WTC11 (cell line): ENCODE data around the gene MZF1. TPM values are rescaled to one million over a fixed set of nuclear protein-coding genes. Genes with fewer than 3 reads are reported as not detected.

Source experiments
- ATAC-seq: fragments of 200-7000 bp; cut with Tn5 transposase; 2 replicates; pipeline ENCODE4 v1.10.0; 2021; ENCODE audit warnings: mild to moderate bottlenecking, moderate library complexity
- CTCF ChIA-PET: fragments of 300-600 bp; sonication (Branson Sonifier 250); formaldehyde crosslinking; loops from one replicate; lab custom pipeline; 2021; ENCODE audit warnings: antibody characterized with exemption; lab: Charles Lee
- POLR2A ChIA-PET: fragments of 350-600 bp; sonication (Branson Sonifier 250); formaldehyde crosslinking; loops from one replicate; lab custom pipeline; 2021; ENCODE audit warnings: antibody characterized with exemption; lab: Charles Lee
- DNase-seq: peaks from one replicate; pipeline ENCODE4 v3.0.0; 2021; ENCODE audit warnings: low spot score
- H3K27ac Mint-ChIP-seq: 2 replicates; pipeline ENCODE4 v1.8.0; 2021; ENCODE audit warnings: mixed read lengths
- H3K27me3 Mint-ChIP-seq: 2 replicates; pipeline ENCODE4 v1.8.0; 2021; ENCODE audit warnings: low read depth, mild to moderate bottlenecking, moderate library complexity, mixed read lengths
- H3K36me3 Mint-ChIP-seq: 2 replicates; pipeline ENCODE4 v1.8.0; 2021; ENCODE audit warnings: mixed read lengths
- H3K4me1 Mint-ChIP-seq: 2 replicates; pipeline ENCODE4 v1.8.0; 2022; ENCODE audit warnings: mixed read lengths
- H3K4me3 Mint-ChIP-seq: 2 replicates; pipeline ENCODE4 v1.8.0; 2021; ENCODE audit warnings: mild to moderate bottlenecking, moderate library complexity, mixed read lengths
- H3K9me3 Mint-ChIP-seq: 2 replicates; pipeline ENCODE4 v1.8.0; 2021; ENCODE audit warnings: mixed read lengths
- ERG ChIP-seq: fragments of 250-450 bp; sonication (Bioruptor Pico); IDR thresholded peaks from 2 replicates; pipeline ENCODE4 v1.8.0; 2021; ENCODE audit warnings: mild to moderate bottlenecking
- ESRRA ChIP-seq: sonication (generic); formaldehyde crosslinking; IDR thresholded peaks from 2 replicates; pipeline ENCODE4 v1.8.1; 2022; ENCODE audit warnings: mild to moderate bottlenecking, missing genetic modification reagents, borderline replicate concordance
- FOXJ3 ChIP-seq: sonication (generic); formaldehyde crosslinking; IDR thresholded peaks from 2 replicates; pipeline ENCODE4 v1.9.0; 2021; ENCODE audit warnings: missing genetic modification reagents, mild to moderate bottlenecking, borderline replicate concordance
- FOXP1 ChIP-seq: sonication (generic); formaldehyde crosslinking; IDR thresholded peaks from 2 replicates; pipeline ENCODE4 v1.8.0; 2022; ENCODE audit warnings: missing genetic modification reagents, mild to moderate bottlenecking, moderate library complexity, borderline replicate concordance
- FOXP4 ChIP-seq: sonication (generic); formaldehyde crosslinking; IDR thresholded peaks from 2 replicates; pipeline ENCODE4 v1.8.0; 2022; ENCODE audit warnings: mild to moderate bottlenecking, missing genetic modification reagents
- GABPB1 ChIP-seq: sonication (generic); formaldehyde crosslinking; IDR thresholded peaks from 2 replicates; pipeline ENCODE4 v1.8.1; 2023; ENCODE audit warnings: mild to moderate bottlenecking, missing genetic modification reagents
- HMGXB4 ChIP-seq: sonication (generic); formaldehyde crosslinking; IDR thresholded peaks from 2 replicates; pipeline ENCODE4 v1.8.1; 2023; ENCODE audit warnings: mild to moderate bottlenecking, moderate library complexity, missing genetic modification reagents
- JUN ChIP-seq: sonication (generic); formaldehyde crosslinking; IDR thresholded peaks from 2 replicates; pipeline ENCODE4 v1.8.0; 2023; ENCODE audit warnings: mild to moderate bottlenecking, missing genetic modification reagents
- KAT7 ChIP-seq: sonication (generic); formaldehyde crosslinking; IDR thresholded peaks from 2 replicates; pipeline ENCODE4 v1.8.1; 2023; ENCODE audit warnings: missing genetic modification reagents, mild to moderate bottlenecking, borderline replicate concordance
- MAX ChIP-seq: sonication (generic); formaldehyde crosslinking; IDR thresholded peaks from 2 replicates; pipeline ENCODE4 v1.8.0; 2022; ENCODE audit warnings: mild to moderate bottlenecking, missing genetic modification reagents
- MXD4 ChIP-seq: fragments of 250-450 bp; sonication (Bioruptor Pico); IDR thresholded peaks from 2 replicates; pipeline ENCODE4 v1.8.0; 2021; ENCODE audit warnings: mild to moderate bottlenecking, moderate library complexity, borderline replicate concordance
- NR2C2 ChIP-seq: sonication (generic); formaldehyde crosslinking; IDR thresholded peaks from 2 replicates; pipeline ENCODE4 v1.8.0; 2022; ENCODE audit warnings: mild to moderate bottlenecking, missing genetic modification reagents
- RELA ChIP-seq: sonication (generic); formaldehyde crosslinking; IDR thresholded peaks from 2 replicates; pipeline ENCODE4 v1.8.1; 2022; ENCODE audit warnings: missing genetic modification reagents, mild to moderate bottlenecking, borderline replicate concordance
- USF1 ChIP-seq: sonication (generic); formaldehyde crosslinking; IDR thresholded peaks from 2 replicates; pipeline ENCODE4 v1.8.0; 2022; ENCODE audit warnings: mild to moderate bottlenecking, missing genetic modification reagents
- total RNA-seq: library from RNA; stranded (reverse); gene quantifications from 3 replicates; pipeline ENCODE4 v1.2.3, GENCODE V29; 2021

Gene MZF1
- total RNA-seq, 1 experiment from 2014 or later = 22.2 TPM

- TF ChIP-seq KAT7 (CRISPR knock-in tag) (0 out of 2 replicates have a peak, but pooled peaks have one; percentile 36), RELA (CRISPR knock-in tag) (no peak), JUN (CRISPR knock-in tag) (peak; percentile 48; the same call in 1 of the 2 replicates)
Observed at GRCh38 chr19:58562122-58563033, 10.8 kb downstream of the MZF1 start (continued).

GRCh38 chr19:58561373-58562121 lies 11.6 kb downstream of the MZF1 start:
- ChIA-PET POLR2A (interaction anchor here (0.9 to 2.6 kb wide), 6 partner anchors 8 to 42 kb away, joined by 3 to 14 read pairs (median 6); partner anchors contain the start of genes TRIM28 and ZBTB45), CTCF (interaction anchor here (2.0 to 3.6 kb wide), 3 partner anchors 20 to 47 kb away, joined by 11 to 20 read pairs (median 15); partner anchors contain the start of gene ZBTB45)
- DNase-seq (no peak), ATAC-seq (no peak)
- Mint-ChIP-seq H3K9me3 (no peaks in the 10 kb centered on the region), H3K4me3 (peak overlapping the region; percentile 66), H3K4me1 (peaks cover 27% of the 10 kb centered on the region), H3K27me3 (peaks cover 56% of the 10 kb centered on the region), H3K36me3 (peaks cover 6% of the 10 kb centered on the region), H3K27ac (no peak overlapping the region)
- TF ChIP-seq FOXP1 (no peak), MAX (CRISPR knock-in tag) (no peak), NR2C2 (CRISPR knock-in tag) (no peak), FOXP4 (CRISPR knock-in tag) (no peak), MXD4 (CRISPR knock-in tag) (no peak), JUN (CRISPR knock-in tag) (no peak), ESRRA (CRISPR knock-in tag) (no peak), FOXJ3 (CRISPR knock-in tag) (no peak), USF1 (no peak), ERG (CRISPR knock-in tag) (no peak)

GRCh38 chr19:58560921-58561320 lies 12.2 kb downstream of the MZF1 start:
- Mint-ChIP-seq H3K9me3 (no peaks in the 10 kb centered on the region), H3K36me3 (peaks cover 11% of the 10 kb centered on the region), H3K4me3 (0 out of 2 replicates have a peak overlapping the region, but pooled peaks have one; percentile 97), H3K27ac (no peak overlapping the region), H3K27me3 (peaks cover 56% of the 10 kb centered on the region), H3K4me1 (peaks cover 33% of the 10 kb centered on the region)
- ChIA-PET POLR2A (interaction anchor here (0.6 kb wide), 1 partner anchor 23 kb away, joined by 3 read pairs; no protein-coding TSS in a partner anchor), CTCF (interaction anchor here (2.4 to 3.6 kb wide), 2 partner anchors 42 to 47 kb away, joined by 15 to 20 read pairs; partner anchors contain the start of gene ZBTB45)
- TF ChIP-seq GABPB1 = no peak
- TF ChIP-seq HMGXB4 = no peak
- no peak for TF ChIP-seq ESRRA (CRISPR knock-in tag)
- DNase-seq (no peak), ATAC-seq (no peak)
